Measurements from ENCODE around the gene RER1.

RER1 gene

DNA sequence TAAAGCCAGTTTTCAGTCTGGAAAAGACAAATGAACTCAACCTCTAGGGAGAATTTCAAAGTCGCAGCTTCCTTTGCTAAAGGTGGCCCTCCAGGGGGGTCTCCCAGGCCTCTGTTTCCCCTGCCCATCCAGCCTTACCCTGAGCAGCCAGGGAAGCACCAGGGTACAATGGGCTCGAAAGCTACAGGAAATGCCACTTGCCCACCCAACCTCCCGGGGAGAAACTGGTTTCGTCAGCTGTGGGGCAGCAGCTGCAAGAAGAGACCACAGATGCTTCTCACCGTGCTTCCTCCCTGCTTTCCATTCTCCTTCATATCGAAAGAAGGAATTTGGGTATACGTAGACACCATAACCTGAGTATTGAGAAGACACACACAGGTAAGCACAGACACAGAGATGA is 2.0 kb upstream of the RER1 start:
- DNase-seq (ENCODE audit: low read depth in 2 of 2) = no peak

DNA sequence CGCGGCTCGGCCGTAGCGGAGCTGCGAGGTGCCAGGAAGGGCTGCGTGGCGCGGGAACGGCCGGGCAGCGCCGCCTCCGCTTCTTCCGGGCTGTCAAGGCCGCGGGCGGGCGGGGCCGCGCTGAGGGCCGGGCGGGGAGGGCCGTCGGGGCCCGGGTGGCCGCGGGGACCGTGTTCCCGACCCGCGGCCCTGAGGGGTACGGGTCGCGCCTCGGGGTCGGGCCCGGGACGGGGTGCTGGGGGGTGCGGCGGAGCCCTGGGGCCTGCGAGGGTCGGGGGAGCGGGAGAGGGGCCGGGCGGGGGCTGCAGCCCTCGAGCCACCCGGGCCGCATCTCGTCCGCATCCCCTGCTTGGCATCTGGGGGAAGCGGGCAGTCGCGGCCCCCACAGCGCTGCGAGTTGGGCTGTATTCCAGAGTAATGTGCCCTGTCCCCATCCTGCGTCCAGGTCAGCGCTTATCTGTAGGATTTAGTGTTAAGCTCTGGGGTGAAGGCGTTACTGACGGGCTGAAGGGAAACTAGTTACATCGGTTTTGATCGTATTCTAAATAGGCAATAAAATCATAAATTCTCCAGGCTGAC is 379 bp downstream of the RER1 start:
- DNase-seq (ENCODE audit: low read depth in 2 of 2) = no peak

DNA sequence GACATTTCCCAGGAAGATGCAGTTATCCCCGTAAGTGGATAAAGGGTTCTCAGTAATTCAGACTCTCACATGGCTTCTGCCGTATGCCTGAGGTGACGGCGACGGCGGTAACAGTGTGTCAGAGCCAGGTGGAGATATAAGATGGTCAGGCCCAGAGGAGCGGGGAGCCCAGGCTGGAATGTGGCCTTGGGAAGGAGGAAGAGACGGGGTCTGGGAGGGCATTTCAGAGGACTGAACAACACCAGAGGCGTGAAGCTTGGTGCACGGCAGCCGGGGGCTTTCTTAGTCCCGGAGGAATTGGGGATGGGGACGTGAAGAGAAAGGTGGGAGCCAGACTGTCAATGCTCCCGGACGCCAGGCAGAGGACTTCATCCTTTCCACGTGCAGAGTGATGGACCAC is 1.0 kb downstream of the RER1 start:
- no peak for DNase-seq (ENCODE audit: low read depth in 2 of 2)

DNA sequence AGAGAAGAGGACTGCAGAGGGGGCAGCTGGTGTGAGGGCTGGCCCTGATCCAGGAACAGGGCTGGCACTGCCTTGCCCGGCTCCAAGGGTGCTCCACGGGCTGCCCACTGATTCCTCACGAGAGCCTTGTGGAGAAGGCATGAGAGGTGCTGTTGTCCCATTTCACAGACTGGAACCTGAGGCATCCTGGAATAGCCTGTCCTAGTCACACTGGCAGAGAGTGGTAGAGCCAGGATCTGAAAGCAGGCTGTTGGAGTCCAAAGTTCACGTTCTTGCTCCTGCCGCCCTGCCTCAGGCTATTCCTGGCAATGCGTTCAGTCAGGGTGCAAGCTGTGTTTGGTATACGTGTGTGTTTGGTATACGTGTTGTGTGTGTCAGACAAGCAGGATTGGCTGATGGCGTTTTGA is 1.8 kb downstream of the RER1 start:
- DNase-seq (ENCODE audit: low read depth in 2 of 2) = no peak

DNA sequence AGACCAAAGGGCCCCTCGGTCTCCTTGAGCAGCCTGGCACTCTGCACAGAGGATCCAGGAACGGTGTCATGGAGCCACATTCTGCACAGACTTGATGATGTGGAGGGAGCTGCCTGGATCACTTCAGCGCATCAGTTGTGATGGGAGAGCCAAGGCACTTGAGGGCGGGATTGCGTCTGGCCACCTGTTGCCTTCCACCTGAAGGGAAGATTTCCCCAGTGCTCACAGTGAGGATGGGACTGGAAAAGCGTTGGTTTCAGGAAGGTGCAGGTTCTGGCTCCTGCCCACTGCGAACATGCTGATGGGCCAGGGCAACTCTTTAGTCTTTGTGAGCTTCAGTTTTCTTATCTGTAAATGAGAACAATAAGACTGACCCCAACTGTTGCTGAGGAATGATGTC is 2.6 kb downstream of the RER1 start:
- no peak for DNase-seq (ENCODE audit: low read depth in 2 of 2)

DNA sequence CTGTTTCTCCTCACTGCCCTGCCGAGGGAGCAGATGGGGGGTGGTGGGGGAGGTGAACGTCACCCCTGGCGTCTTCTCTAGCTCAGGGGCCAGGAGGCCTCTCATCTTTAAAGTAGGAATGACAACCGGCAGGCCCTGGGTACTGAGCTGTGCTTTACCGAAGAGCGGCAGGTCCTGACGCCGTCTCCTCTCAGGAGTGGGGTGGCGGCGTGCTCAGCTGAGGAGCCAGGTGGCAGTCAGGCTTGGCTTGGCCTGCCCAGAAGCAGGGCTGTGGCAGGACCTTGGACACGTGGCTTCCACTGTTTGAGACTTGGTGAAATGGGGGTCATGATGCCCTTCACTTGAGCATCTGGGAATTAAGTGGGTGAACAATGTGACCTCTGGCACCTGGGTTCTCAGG is 3.1 kb downstream of the RER1 start:
- DNase-seq (ENCODE audit: low read depth in 2 of 2) = no peak

DNA sequence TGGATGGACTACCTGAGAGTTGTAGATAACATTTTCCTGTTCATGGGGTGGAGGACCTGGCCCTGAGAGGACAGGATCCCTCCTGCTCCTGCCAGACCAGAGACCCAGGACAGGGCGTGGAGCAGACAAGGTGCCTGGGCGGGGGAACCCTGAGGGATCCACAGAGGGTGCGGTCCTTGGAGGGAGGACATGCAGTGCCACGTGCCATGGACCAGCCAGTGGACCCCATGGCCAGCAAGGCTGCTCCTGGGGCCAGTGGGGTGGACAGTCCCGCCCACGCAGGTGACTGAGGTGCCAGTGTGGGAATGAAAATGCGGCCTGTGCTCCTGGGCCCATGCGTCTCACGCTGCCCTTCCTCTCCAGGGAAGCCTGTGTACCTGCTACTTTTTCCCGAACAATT is 3.6 kb downstream of the RER1 start:
- no peak for DNase-seq (ENCODE audit: low read depth in 2 of 2)

DNA sequence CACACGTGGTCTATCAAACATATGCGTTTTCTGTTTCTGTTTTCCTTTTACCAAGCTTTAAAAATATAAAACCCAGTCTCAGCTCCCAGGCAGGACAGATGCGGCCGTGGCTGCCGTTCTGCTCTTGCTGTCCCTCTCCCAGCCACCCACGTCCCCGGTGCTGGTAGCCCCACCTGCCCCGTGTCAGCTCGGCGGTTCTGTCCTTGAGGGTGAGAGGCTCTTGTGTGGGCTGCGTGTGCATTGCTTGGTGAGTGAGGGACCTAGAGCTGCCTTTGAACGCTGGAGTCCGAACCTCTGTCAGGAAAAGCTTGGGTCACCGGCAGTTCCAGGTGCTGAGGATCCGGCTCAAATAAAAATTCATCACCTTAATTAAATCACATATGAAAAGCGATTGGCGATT is 4.4 kb downstream of the RER1 start:
- no peak for DNase-seq (ENCODE audit: low read depth in 2 of 2)

DNA sequence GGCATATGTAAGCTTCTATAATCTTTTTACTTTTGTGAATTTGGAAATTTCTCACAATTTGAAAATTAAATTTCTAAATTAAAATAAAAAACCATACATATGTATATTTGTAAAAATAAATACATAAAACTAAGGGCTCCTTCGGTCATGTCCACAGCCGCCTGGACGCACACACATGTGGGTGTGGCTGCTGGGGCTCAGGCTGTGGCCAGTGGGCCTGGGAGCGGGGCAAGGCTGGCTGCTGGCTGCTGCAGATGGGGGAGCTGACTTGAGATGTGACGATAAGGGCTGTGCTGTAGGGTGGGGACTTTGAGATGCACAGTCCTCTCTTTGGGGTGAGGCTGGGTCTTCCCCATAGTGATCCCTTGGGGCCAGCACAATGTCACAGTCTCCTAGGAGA is 4.8 kb downstream of the RER1 start:
- DNase-seq (ENCODE audit: low read depth in 2 of 2) = no peak

DNA sequence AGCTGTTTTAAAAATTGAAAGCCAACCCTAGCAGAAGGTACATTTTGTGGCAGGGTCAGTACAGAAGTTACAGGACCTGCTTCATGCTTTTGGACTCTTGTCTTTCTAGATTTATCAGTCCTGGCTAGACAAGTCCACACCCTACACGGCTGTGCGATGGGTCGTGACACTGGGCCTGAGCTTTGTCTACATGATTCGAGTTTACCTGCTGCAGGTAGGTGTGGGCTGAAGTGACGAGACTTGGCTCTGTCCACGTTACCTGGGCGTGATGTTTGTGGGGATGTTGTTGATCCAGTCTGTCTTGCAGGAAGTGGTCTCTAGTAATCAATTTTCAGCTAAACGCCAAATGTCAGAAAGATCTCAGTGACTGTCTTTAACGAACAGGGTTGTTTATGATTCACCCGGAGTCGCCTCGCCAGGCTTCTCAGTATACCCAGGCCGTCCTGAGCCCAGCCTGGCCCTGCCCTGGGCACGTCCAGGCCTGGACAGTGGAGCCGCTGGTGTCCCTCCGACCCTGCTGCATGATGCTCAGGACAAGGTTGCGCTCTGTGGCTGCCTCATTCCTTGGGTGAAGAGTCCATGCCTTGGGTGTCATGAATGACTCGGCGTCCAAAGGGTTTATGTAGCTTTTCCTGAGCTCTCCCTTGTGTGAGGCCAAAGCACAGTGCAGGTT is 5.5 kb downstream of the RER1 start:
- DNase-seq (ENCODE audit: low read depth in 2 of 2) = no peak

DNA sequence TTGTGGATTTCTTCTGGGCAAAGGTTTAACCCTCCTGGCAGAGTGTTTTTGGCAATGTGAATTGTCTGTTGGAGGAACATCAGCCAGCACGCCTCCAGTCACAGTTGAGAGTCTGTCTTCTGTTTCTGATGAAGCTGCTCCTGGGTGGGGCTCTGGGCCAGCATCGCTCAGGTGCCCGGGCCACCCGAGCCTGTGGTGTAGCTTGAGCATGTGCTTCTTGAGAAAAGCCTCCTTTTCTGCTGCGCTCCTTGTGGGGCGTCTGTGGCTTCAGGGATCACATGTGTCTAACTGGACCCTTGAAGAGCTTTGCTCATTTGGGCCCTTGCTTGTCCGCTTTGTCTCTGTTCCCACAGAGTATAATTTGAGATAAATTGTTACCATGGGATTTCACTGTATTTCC is 7.2 kb downstream of the RER1 start:
- no peak for DNase-seq (ENCODE audit: low read depth in 2 of 2)

DNA sequence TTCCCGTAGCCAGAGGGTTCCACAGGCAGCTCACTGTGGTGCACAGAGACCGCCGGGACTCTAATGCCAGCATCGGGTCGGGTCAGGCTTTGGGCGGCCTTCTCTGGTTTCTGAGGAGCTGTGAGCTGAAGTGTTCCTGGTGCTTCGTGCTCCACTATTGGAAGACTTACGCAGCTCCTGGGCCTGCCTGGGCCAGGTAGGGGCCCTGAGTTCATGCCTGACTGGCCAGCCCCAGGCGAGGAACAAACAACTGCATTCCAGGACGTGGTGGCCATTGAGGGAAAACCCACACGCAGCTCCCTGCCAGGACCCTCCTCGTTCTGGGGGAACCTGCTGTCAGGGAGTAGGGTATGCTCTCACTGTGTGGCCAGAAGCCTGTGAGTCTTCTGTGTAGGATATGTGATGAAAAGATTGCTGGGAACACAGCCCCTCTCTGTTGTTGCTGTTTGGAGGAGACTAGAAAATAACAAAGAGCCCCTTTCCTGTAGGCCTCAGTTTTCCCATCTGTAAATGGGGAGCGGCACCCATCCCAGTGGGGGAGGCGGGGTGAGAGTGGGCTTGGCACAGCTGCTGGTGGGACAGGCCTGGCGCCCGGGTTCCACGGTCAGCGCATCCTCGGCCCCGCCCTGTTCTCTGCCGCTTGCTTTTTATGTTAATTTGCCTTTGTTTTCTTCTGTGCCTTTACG is 8.4 kb downstream of the RER1 start:
- DNase-seq (ENCODE audit: low read depth in 2 of 2) = no peak

DNA sequence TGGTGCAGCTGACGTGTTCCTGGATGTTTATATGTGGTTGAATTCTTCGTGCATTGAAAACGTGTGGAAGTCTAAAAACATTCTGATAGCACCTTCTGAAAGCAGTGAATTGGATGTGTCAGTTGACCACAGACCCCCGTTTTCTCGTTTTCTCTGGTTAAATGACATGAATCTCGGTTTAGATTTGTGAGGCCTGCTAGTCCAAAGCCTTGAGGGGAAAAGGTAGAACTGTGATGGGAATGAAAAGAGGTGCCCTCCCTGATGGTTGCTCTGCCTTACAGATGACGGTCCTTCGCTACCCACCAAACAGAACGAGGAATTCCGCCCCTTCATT is 8.9 kb downstream of the RER1 start:
- DNase-seq (ENCODE audit: low read depth in 2 of 2) = no peak

DNA sequence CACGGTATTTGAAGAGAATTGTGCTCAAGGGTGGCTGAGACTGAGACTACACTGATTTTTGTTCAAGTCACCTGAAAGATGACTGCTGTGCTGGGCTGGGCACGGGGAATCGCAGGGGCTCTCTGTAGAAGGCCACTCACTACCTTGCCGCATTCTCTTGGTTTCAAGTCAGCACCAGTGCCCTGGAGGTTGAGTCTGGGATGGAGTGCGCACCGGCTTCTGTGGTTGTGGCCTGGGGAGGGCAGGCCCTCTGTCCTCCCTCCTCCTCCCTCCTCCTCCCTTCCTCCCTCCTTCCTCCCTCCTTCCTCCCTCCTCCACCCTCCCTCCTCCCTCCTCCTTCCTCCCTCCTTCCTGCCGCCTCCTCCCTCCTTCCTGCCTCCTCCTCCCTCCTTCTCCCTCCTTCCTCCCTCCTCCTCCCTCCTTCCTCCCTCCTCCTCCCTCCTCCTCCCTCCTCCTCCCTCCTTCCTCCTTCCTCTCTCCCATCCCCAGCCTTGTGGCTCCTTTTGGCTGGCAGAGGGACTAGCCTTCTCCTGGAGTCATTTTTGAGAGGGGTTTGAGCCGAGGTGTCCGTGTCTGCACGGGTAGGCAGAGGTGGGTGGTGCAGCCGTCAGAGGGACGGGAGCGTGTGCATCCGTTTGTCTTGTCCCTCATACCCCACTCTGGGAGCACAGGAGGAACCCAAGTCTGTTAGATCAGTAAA is 9.5 kb downstream of the RER1 start:
- no peak for DNase-seq (ENCODE audit: low read depth in 2 of 2)

DNA sequence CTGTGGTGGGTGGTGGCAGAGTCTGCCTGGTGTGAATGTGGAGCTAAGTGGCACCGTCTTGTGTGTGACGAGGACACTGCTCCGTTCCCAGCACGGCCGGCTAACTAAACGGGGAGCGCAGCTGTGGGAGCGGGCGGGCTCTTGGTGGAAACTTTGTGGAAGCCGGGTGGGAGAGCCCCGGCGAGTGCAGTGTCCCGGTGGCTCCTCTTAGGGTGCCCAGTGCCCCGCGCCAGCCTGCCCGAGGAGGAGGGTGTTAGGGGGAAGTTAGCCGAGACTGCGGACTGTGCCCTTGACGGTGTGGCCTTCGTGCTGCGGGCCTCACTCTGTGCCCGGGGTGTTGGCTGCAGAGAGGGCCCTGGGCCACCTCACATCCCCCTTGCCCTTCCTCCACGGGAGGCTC is 10.8 kb downstream of the RER1 start:
- no peak for DNase-seq (ENCODE audit: low read depth in 2 of 2)

DNA sequence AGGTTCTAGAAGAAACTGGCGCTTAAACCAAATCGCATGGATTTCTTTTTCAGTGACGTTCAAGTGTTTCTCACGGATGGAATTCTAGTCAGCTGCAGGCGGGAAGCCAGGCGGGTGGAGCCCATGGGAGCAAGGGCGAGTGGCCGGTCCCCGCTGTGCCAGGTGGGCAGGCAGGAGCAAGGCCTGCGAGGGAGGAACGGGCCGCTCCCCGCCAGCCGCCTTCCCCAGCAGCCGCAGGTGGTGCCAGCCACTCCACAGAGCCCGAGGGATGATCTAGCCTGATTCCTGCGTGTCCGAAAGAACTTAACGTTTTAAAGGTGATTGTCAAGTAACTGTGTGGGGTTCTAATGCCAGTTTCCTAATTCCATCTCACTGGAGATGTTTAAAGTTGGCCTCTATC is 11.6 kb downstream of the RER1 start:
- DNase-seq (ENCODE audit: low read depth in 2 of 2) = no peak

DNA sequence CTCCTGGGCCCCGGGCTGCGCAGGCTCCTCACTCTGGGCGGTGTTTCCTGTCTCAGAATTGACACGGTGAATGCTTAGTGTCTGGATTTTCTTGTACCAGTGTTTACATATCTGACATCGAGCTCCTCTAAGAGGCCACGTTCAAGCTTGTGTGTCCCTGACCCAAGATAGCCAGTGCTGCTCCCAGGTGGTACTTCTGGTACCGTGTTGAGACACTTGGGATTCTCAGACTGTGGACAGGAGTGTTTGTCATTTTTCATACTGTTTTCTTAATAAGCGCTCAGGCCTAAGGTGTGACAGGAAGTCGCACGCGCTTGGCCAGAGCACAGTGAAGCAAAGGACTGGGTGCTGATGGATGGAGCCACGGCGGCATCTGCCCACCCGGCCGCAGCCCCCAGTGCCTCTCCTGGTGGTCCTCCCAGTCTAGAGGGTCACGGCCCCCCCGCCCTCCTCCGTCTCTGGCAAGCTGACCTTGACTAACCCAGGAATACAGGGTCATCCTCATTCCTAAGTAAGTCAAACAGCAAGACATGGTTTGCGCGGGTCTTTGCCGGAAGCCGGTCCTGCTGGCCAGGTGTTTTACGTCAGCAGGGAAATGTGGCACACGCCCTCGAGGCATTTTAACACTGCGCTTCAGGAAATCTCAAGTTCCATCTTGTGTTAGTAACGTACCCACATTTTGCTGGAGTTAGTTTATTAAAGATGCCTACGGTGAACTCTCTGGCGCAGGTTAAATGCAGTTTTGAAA is 12.7 kb downstream of the RER1 start:
- DNase-seq (ENCODE audit: low read depth in 2 of 2) = no peak

DNA sequence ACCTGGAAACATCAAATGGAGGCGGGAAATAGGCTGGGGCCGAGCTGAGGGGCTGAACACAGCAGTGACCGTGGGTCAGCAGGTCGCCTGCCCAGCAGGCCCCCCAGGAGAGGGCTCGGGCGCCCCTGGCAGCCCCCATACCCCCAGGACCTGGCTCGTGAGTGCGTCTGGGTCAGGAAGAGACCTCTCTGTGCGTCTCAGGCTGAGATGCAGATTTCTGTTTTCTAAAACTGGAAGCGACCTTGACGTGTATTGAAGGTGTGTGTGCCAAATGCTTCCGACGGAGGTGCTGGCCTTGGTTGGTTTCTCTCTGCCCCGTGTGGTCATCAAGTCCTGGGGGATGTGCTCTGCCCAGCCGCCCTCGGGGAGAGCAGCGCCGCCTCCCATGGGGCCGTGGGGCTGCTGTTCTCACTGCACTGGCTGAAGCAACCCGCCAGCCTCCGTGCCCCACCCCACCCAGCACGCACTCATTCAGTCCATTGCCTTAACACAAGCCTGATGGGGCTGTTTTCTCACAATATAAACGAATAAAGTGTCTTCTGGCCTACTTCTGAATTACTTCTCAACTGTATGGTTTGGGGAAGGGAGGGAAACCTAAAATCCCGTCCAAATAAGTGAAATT is 13.4 kb downstream of the RER1 start:
- DNase-seq (ENCODE audit: low read depth in 2 of 2) = no peak

DNA sequence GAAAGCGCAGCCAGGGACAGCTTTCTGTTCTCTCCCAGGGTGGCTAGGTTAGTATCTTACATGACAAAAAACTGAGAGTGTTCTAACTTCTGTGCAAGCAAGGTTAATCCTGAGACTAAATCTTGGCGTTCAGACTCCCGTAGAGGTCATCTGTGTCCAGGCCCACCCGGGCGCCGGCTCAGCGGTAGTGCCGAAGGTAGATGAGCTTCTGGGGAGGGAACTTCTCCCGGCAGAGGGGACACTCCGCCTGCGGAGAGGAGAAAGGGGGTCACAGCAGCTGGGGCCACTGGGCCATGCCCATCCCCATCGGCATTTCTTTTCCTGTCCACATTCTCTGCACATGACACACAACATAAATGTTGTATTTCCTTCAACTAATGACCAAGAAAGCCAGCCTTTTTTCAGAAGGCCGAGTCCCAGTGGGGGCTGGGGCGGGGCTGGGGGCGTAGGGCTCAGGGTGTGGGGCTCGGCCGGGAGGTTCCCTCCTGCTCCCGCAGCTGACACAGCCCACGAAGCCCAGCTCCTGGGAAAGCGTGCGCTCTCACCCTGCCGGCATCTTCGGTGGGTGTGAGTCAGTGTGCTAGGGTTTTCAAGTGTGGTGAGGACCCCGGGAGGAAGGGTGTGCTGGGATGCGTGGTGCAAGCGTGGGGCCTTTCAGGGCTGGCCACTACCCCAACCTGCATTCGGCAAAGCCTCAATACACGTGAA is 14.1 kb downstream of the RER1 start:
- DNase-seq (ENCODE audit: low read depth in 2 of 2) = no peak

DNA sequence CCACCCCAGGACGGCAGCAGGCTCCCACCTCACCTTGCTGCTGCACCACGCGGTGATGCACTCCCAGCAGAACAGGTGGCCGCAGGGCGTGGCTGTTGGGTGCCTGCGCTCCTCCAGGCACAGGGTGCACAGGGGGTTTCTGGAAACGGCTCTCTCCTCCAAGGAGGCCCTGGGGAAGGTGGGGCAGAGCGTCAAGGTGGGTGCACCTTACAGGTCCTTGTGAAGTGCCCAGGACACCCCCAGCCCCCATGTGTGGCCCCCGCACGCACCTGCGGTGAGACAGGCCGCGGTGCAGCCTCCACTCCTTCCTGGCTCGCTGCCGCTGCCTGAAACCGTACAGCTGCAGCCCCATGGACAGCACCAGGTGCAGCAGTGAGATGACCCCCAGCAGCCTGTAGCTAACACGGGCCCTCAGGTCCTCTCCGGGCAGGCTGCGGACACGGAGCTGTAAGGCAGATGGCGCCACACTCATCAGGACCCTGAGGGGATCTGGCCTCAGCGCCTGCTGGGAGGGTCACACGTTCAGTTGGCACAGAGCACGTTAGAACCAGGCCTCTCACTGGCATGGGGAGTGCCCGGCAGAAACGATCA is 14.9 kb downstream of the RER1 start:
- no peak for DNase-seq (ENCODE audit: low read depth in 2 of 2)

All from stimulated activated CD4-positive, alpha-beta T cell treated with anti-CD3 and anti-CD28 coated beads, Interleukin-15, amount 100 ng/mL, for 48 hours (primary cell).